Testis (tissue), 2 donors: ENCODE data around the gene ATP5F1E.

Source experiments
- CTCF ChIP-seq, 3 experiments: fragments of 450-650 bp in 2 of 3; fragments of 200-600 bp in 1 of 3; sonication (generic) in 1 of 3; IDR thresholded peaks; one replicate each; pipeline ENCODE4 v1.5.1; 2016 to 2019; ENCODE audit warnings: antibody characterized with exemption in 3 of 3, mild to moderate bottlenecking in 2 of 3, moderate library complexity in 1 of 3
- POLR2A ChIP-seq: fragments of 450-650 bp; IDR thresholded peaks from one replicate; pipeline ENCODE4 v1.6.1; 2017; ENCODE audit warnings: antibody characterized with exemption, mild to moderate bottlenecking, moderate library complexity

- no peak for TF ChIP-seq CTCF (IDR thresholded peaks at IDR 0.05)
- TF ChIP-seq POLR2A = no peak
Observed at GRCh38 chr20:59020938-59021551, 11.1 kb downstream of the ATP5F1E start.
